Hematopoietic multipotent progenitor cell treated with erythropoietin and hydrocortisone succinate and interleukin-3 and kit ligand, for 6 days (in vitro differentiated cells): Measurements from ENCODE around the gene RLF.

Experiments
- DNase-seq: peaks from one replicate; pipeline ENCODE4 v3.0.0-alpha.2; 2015

RLF gene

DNA sequence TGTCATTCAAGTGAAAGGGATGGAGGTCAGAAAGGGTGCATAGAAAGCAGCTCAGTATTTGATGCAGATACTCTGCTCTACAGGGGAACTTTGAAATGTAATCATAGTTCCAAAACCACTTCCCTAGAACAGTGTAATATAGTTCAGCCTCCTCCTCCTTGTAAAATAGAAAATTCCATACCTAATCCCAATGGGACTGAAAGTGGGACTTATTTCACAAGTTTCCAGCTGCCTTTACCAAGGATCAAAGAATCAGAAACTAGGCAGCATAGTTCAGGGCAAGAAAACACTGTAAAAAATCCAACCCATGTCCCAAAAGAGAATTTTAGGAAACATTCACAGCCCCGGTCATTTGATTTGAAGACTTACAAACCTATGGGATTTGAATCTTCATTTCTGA, 78.4 kb downstream of the RLF start:
- DNase-seq = no peak

DNA sequence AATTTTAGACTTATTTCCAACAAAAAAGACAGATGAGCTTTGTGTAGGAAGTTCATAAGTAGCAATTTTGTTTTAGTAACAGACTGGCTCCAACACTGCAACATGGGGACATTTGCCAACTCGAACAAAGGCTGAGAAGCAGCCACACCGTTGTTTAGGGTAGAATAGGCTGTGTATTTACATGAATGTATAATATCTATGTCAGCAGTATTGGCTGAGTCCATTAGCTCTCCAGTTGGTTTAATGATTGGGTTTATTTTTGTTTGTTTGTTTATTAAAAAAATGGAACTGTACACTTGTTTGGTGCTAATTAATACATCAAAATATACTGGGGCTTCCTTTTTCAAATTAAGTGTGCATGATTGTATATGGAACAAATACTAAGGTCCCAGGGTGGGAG, 79.2 kb downstream of the RLF start:
- DNase-seq = no peak

DNA sequence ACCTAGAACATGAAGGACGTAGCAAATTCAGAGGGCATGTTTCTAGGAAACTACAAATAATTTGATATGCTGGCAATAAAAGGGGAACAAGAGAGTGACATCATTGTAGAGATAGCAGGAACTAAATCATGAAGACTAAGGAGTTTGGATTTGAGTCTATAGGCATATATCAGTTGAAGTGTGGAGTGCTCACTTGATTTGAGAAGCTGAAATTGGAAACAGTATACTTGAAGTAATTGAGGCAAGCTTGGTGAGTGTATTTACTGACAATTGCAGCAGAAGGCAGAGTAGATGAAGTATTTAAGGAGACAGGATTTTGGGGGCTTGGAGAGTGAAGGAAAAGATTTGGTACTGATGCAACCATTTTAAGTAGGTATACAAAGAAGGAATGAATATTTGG, 80.2 kb downstream of the RLF start:
- no peak for DNase-seq

DNA sequence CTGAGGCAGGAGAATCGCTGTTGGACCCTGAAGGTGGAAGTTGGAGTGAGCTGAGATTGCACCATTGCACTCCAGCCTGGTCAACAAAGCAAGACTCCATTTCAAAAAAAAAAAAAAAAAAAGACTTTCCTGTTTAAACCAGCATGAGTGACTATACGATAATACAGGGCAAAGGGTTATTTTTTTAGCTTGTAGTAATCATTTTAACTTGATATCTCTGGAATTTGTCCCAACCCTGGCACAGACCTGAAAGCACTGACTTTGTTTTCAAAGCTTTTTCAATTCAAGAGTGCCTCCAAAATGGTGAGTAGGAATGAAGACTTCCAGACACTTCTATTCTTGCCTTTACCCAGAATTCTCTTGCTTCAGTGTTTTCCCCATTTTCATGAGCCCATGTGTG, 82.2 kb downstream of the RLF start:
- DNase-seq = no peak

DNA sequence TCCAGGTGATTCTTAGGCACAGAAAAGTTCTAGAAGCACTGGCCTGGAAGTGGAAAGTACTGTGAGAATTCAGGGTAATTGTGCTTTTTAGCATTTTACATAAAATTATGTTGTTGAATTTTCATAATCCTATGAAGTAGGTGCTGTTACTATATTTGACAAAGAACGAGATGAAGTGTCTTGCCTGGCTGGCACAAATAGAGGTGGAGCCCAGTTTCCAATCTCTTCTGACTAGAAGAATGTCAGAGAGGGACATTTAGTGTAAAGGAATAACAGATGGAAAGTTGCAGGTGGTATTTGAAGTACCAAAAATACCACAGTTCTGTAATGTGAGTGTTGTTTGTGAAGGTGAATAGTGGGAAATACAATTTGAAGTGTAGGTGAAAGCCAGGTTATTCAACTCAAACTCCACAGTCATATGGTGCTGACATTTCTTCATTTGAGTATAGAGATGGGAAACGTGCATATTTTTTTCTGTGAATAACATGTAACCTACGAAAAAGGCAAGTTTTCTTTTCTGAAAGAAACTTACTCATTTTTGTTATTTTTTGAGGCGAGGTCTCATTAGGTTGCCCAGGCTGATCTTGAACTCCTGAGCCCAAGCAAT, 83.1 kb downstream of the RLF start:
- no peak for DNase-seq

DNA sequence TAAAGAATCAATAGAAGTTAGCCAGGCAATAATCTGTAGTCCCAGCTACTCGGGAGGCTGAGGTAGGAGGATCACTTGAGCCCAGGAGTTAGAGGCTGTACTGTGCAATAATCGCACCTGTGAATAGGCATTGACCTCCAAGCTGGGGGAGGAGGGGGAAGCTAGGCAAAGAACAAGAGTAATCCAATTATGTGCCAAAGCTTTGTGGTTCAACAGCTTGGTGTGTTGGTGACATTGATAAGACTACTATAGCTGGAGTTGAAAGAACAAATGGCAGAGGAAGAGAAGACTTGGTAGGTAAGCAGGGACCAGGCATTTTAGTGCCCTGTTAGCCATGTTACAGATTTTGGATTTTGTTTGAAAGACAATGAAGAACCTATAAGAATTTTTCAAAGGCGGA, 84.5 kb downstream of the RLF start:
- peak; percentile 89 for DNase-seq

DNA sequence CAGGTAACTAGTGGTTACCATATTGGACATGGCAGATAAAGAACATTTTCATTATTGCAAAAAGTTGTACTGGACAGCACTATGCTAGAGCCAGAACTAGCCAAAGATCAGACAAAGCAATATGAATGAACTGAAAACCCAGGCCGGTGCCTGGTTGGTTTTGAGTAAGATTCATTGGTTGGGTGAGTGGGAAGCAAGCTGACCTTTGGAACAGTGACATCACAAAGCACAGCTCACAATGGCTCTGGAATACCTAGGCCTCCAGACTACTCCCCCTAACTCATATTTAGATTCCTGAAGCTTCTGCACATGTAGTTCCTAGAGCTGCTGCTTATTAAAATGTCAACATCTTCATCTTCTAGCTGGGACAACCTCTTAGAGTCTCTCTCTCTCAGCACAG, 86.5 kb downstream of the RLF start, which contains the start of gene TMCO2:
Gene TMCO2, plus strand, starts transcription at position 283 of the 400 bp plus-strand sequence. Its CDS starts 57 bp downstream, at position 340.
- no peak for DNase-seq

DNA sequence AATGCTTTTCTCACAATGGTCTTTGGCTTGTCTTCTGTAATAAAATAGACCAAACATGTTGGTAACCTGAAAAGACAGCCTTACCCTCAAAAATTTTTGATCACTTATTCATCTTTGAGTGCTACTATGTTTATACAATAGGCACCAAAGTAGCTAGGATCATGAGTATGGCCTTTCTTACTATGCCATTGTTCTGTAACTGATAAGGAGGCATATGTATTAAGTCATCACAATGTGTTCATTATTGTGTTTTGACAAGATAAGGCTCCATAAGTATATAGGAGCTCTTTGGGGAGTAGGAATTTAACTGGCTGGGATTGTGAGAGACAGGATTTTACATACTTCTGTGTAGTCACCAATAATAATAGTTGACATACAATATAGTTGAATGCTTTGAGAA, 87.2 kb downstream of the RLF start:
- peak; percentile 87 for DNase-seq

DNA sequence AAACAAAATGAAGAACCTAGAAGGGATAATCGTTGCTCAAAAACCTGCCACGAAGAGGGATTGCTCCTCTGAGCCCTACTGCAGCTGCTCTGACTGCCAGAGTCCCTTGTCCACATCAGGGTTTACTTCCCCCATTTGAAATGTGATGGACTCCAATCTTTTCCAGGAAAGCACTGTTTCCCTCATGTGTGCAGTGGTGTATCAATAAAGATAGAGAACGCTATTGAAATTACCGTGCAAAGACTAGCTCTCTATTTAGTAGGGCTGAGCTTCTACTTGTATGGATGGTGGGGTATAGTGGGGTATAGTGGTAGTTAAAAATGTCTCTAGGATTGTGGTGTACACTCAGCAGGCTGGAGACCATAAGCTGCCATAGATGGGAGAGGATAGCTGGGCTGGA, 90.3 kb downstream of the RLF start:
- DNase-seq = no peak

DNA sequence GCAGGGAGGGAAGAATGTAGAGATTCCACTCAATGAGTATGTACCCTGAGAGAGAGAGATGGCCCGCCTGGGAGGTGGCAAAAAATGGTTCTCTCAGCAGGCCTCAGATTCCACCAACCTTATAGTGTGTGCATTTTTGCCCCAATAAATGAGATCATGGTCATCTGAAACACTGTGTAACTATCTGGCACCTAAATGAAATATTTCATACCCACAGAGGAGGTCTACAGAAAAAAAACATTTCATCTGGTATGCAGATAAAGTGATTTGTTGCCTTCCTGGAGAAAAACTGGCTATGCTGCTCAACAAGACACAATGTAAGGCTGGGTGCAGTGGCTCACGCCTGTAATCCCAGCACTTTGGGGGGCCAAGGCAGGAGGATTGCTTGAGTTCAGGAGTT, 91.4 kb downstream of the RLF start:
- DNase-seq = no peak

DNA sequence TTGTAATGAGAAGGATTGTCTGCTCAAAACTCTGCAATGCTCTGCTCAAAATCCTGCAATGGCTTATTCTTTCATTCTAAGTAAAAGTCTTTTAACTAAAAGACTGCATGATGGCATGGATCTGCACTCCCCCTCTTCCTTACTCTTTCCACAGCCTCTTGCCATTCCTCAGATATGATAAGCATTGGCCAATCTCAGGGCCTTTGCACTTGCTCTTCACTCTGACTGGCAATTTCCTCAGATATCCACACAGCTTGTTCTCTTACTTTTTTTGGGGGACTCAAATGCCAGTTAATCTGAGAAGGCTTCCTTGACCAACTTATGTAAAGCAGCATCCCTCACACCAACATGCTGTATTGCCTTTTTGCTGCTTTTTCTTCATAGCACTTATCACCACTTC, 94.0 kb downstream of the RLF start:
- no peak for DNase-seq

DNA sequence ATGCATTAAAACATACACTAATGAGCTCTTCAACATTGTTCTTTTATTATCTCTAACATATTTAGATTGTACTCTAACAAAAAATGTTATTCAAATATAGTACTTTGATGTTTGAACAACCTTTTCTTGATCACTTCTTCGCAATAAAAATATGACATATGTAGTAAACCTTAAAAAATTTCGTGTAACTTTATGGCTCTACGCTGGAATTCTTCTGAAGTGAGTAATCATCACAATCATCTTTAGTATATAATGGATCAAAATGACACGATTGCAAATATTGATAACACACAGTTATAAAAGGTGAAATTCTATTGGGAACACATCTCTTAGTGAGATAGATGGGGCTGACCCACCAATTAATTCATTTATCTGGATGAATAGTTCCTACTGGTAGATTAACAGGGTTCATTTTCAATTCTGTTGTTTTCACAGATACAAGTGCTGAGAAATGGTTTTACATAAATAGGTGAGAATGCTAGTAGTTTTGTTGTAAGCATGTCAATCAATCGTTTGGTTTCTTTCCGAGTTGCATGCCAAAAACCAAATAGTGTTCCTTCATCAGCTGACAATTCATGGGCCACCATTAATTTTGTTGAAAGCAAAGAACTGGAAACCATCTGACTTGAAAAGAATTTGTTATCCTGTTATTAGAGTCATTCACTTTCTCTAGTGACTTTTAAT, 95.4 kb downstream of the RLF start:
- DNase-seq = peak; percentile 35

DNA sequence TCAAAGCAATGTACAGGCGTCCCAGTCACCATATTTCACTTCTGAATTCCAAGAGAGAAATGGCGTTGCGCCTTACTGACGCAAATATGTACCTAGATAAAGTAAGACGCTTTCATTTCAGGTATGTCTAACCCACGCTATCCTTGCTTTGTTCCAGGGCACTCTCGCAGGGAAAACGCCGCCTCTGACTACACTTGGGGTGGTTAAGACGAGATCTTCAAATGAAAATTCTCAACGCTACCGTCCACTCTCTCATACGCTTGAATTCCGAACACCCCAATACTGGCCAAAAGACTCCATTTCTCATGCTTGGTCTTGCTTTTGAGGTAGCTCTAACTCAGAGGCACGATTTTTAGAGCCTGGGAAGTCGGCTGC, 96.1 kb downstream of the RLF start:
- DNase-seq = peak; percentile 60

DNA sequence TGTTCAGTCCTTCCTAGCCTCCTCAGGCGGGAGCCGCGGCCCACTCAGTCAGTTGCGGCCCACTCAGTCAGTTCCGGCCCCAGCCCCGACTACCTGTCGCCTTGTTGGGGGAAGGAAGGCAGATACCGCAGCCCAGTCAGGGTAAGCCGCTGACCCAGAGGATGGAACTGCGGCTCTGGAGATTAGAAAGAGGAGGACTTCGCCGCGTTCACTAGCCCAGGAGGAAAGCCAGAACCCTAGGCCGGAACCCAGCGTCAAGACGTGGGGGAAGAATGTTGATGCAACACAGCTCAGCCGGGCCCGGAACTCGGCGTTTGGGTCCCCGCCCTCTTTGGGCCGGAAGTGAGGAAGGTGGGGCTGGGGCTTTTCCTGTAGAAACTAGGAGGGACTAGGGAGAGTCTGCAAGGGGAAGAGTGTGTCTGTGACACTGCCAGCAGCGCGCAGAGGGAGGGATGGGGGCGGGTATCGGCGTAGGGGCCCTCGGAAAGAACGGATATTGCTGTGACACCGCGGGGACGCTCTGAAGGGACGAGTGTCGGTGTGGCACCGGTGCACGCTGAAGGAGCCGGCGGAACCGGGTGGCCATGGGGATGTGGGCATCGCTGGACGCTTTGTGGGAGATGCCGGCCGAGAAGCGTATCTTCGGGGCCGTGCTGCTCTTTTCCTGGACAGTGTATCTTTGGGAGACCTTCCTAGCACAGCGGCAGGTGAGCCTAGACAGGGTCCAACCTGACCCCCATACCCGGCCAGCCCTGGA, 96.7 kb downstream of the RLF start, which contains the start of gene ZMPSTE24:
Gene ZMPSTE24, plus strand, starts transcription at position 549 of the 757 bp plus-strand sequence. Its CDS starts 36 bp downstream, at position 585.
- peak; percentile 98 for DNase-seq

DNA sequence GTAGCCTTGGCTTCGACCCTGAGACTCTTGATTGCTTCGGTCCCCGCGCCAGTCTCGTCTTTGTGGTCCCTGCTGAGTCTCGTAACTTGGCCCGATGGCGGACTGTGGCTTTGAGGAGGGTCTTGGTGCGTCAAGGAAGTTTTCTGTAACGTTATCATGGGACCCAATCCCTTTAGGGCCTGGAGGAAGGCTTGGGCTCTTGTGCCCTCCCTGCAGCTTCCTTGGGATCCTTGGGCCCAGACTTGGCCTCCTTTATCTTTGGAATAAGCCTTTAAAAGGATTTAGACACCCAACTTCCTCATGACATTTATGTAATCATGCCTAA, 97.2 kb downstream of the RLF start:
- DNase-seq = peak; percentile 38

DNA sequence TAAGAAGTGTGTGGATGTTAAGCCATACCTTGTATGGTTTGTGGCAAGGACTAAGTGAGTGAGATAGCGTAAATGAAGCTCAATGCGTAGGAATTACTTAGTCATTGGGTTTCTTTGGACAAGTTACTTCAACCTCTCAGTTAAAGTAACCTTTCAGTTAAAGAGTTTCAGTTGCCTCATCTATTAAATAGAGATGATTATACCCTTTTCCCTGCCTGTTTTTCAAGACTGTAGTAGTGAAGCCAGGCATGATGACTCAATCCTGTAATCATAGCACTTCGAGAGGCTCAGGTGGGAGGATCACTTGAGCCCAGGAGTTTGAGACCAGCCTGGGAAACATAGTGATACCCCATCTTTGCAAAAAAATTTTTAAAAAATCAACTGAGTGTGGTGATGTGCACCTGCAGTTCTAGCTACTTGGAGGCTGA, 103.2 kb downstream of the RLF start:
- no peak for DNase-seq

DNA sequence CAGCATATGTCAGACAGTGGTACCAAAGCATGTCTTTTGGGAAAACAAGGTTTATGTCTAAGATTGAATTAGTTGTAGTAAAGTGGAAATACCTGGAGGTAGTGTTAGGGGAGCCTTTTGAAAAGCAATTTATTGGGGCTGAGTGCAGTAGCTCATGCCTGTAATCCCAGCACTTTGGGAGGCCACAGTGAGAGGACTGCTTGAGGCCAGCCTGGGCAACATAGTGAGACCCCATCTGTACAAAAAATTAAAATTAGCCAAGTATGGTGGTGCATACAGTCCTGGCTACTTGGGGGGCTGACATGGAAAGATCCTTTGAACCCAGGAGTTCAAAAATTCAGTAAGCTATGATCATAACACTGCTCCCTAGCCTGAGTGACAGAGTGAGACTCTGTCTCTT, 104.1 kb downstream of the RLF start:
- no peak for DNase-seq

DNA sequence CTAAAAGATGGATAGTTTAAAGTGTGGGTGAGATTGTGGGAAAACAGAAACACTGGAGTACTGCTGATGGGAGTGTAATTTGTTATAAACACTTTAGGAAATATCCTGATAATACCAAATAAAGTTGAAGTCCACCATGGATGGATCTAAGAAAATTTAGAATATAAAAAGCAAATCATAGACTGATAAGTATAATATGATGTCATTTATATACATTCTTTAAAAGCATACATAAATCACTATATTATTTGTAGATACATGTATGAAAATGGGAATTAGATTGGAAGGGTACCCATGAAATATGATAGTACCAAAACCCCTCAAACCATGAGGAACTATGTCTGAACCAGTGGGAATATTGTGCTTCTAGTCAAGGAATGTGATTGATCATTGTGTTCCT, 104.7 kb downstream of the RLF start:
- DNase-seq = no peak

DNA sequence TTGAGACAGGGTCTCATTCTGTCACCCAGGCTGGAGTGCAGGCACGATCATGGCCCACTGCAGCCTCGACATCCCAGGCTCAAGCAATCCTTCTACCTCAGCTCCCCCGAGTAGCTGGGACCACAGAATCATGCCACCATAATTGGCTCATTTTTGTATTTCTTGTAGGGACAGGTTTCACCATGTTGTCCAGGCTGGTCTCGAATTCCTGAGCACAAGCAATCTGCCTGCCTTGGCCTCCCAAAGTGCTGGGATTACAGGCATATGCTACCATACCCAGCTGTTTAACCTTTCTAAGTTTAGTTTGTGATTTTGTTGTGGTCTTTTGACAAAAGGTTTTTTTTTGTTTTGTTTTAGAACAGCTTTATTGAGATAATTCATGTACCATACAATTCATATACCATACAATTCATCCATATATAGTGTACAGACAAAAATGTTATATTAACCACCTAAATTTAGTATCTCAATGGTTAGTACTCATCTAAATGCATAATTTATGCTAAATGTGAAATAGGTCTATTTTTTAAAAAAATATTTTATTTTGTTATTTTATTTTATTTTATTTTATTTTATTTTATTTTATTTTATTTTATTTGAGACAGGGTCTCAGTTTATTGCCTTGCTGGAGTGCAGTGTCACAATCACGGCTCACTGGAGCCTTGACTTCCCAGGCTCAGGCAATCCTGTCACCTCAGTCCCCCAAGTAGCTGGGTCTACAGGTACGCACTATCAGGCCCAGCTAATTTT, 105.8 kb downstream of the RLF start:
- DNase-seq = no peak

DNA sequence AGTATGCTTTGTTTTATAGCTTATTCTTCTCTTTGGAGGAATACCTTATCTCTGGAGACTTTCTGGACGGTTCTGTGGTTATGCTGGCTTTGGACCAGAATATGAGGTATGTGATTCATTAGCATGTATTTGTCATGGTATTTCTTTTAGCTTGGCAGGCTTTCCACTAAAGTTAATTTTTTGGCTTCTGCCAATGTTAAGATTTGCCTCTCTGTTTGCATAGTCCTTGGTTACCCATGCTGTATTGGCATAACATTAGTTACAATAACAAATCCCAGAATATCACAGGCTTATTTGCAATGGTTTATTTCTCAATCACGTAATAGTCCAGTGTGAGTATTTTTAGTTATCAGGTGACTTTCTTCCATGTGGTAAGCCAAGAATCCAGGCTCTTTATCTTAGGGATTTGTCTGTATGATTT, 106.6 kb downstream of the RLF start:
- DNase-seq = peak; percentile 63

DNA sequence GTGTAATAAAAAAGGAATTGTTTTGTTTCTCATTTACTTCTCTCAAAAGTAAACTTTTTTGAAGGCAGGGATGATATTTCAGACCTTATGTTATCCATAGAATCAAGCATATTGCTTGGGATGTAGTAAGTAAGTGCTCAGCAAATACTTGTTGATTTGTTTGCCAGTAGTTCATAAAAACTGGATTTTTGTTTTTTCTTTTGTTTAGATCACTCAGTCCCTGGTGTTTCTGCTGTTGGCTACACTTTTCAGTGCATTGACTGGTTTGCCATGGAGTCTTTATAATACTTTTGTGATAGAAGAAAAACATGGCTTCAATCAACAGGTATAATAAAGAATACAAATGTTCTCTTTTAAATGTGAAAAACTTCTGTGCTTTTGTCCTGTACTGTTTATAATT, 107.0 kb downstream of the RLF start:
- DNase-seq = no peak

DNA sequence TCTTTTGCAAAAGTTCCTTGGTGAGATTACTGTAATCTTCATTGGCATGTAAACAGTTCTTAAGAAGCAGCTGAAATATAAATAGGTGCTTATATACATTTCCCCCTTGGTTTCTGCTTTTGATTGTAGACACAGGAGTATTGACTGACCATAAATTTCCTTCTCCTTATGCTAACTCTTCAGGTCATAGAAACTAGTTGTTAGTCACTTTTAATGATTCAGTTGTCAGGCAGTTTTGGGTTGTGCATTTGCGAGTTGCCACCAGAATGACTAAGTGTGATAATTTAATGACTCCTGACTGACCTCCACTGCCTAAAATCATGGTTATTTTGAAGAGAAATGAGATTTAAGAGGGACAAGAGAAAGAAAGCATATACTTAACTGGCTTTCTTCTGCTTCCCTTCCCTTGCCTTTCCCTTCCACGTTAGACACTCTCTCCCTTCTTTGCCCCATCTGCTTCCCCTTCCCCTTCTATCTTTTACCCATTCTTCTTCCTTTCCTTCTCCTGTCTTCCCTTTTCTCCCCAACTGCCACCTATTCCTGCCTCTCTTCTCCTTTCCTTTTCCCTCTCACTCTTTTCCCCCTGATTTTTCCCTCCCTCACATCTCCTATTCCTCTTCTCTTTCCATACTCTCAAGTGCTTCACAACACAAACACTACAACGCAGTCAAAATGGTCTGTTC, 109.1 kb downstream of the RLF start:
- DNase-seq = no peak

DNA sequence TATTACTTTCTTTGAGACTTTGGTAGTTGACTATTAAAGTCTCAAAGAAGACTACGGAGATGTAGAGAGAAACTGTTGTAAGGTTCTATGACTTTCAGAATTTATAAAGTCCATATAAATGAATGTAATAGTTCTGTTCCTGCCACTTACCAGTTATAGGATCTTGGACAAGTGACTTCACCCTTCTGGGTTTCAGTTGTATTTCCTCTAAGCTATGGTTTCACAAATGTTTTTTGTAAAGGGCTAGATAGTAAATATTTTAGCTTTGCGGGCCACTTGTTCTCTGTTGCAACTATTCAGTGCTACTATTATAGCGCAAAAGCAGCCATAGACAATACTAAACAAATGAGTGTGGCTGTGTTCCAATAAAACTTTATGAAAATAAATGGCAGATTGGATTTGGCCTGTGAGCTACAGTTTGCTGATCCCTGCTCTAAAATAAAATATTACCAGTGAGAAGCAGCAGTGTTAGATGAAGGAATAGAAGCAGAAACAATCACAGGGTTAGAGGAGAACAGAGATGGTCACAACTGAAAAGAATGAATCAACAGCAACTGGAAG, 111.5 kb downstream of the RLF start:
- no peak for DNase-seq
